ENCODE data around the gene ACSM5.
"Not testable (repeated sequence)": the region's sequence is repeated elsewhere in the genome, so short reads cannot be mapped to it uniquely, and the experiment has no call there.

Gene ACSM5

GRCh38 chr16:20451364-20451763, 42.0 kb downstream of the ACSM5 start, which contains the start of gene ACSM2A:
Gene ACSM2A (plus strand): TSS chr16:20451521. CDS start chr16:20460115, 8,594 bp downstream.
- DNase-seq (ENCODE audit: low read depth): not testable (repeated sequence)

- not testable (repeated sequence) for DNase-seq (ENCODE audit: low read depth)
These were observed 44.3 kb downstream of the ACSM5 start for GRCh38 chr16:20453633-20454032.

GRCh38 chr16:20459227-20459626, 49.9 kb downstream of the ACSM5 start:
- DNase-seq (ENCODE audit: low read depth): not testable (repeated sequence)

GRCh38 chr16:20460313-20460712, 51.0 kb downstream of the ACSM5 start:
- DNase-seq (ENCODE audit: low read depth): not testable (repeated sequence)

- DNase-seq (ENCODE audit: low read depth): not testable (repeated sequence)
These were observed 59.6 kb downstream of the ACSM5 start for GRCh38 chr16:20468954-20469353.

GRCh38 chr16:20469930-20470329, 60.6 kb downstream of the ACSM5 start:
- DNase-seq (ENCODE audit: low read depth): not testable (repeated sequence)

- DNase-seq (ENCODE audit: low read depth): not testable (repeated sequence)
These were observed 61.4 kb downstream of the ACSM5 start for GRCh38 chr16:20470732-20471131.

- DNase-seq (ENCODE audit: low read depth): not testable (repeated sequence)
These were observed 67.9 kb downstream of the ACSM5 start for GRCh38 chr16:20477188-20477744.

GRCh38 chr16:20483989-20484388, 74.7 kb downstream of the ACSM5 start:
- DNase-seq (ENCODE audit: low read depth): not testable (repeated sequence)

GRCh38 chr16:20484726-20485125, 75.4 kb downstream of the ACSM5 start:
- DNase-seq (ENCODE audit: low read depth): no peak

GRCh38 chr16:20485408-20485807, 76.1 kb downstream of the ACSM5 start:
- no peak for DNase-seq (ENCODE audit: low read depth)

Measured in fibroblast of gingiva (primary cell).